HG02938 (cell line): ENCODE results near the gene PLXNB2.
"Not testable (repeated sequence)": the region's sequence is repeated elsewhere in the genome, so short reads cannot be mapped to it uniquely, and the experiment has no call there.

Source experiments
- ATAC-seq: cut with Tn5 transposase; IDR thresholded peaks from one replicate; pipeline ENCODE4 v1.9.1; 2021; ENCODE audit warnings: mild to moderate bottlenecking, moderate library complexity; ENCODE audit not compliant: unreplicated experiment

PLXNB2 gene, protein sequence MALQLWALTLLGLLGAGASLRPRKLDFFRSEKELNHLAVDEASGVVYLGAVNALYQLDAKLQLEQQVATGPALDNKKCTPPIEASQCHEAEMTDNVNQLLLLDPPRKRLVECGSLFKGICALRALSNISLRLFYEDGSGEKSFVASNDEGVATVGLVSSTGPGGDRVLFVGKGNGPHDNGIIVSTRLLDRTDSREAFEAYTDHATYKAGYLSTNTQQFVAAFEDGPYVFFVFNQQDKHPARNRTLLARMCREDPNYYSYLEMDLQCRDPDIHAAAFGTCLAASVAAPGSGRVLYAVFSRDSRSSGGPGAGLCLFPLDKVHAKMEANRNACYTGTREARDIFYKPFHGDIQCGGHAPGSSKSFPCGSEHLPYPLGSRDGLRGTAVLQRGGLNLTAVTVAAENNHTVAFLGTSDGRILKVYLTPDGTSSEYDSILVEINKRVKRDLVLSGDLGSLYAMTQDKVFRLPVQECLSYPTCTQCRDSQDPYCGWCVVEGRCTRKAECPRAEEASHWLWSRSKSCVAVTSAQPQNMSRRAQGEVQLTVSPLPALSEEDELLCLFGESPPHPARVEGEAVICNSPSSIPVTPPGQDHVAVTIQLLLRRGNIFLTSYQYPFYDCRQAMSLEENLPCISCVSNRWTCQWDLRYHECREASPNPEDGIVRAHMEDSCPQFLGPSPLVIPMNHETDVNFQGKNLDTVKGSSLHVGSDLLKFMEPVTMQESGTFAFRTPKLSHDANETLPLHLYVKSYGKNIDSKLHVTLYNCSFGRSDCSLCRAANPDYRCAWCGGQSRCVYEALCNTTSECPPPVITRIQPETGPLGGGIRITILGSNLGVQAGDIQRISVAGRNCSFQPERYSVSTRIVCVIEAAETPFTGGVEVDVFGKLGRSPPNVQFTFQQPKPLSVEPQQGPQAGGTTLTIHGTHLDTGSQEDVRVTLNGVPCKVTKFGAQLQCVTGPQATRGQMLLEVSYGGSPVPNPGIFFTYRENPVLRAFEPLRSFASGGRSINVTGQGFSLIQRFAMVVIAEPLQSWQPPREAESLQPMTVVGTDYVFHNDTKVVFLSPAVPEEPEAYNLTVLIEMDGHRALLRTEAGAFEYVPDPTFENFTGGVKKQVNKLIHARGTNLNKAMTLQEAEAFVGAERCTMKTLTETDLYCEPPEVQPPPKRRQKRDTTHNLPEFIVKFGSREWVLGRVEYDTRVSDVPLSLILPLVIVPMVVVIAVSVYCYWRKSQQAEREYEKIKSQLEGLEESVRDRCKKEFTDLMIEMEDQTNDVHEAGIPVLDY (N-terminal part only)

GRCh38 chr22:50306753-50307749, at the start of gene PLXNB2:
PLXNB2 (minus strand) TSS chr22:50307646; CDS start chr22:50290584, 17,062 bp downstream.
- no peak for ATAC-seq

- ATAC-seq, result no peak
These were observed 49.8 kb upstream of the PLXNB2 start for GRCh38 chr22:50357222-50357621.

- ATAC-seq, result no peak
These were observed 48.7 kb upstream of the PLXNB2 start for GRCh38 chr22:50356186-50356585.

DNA sequence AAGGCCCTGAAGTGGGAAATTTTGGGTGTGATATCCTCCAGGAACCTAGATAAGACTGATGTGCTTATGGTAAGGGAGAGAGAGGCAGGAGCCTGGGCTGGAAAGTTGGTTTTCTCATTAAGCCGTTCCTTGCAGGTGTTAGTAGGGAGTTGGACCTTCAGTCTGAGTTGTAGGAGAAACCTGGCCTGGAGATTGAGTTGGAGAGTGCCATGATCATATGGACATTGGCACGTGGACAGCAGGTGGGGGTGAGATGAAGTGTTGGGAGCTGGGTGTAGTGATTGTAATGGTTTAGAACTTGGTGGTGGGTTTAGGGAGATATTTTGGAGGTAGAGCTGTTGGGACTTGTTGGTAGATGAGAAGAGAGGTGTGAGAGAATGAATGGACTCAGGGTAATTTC, 40.6 kb upstream of the PLXNB2 start:
- no peak for ATAC-seq

DNA sequence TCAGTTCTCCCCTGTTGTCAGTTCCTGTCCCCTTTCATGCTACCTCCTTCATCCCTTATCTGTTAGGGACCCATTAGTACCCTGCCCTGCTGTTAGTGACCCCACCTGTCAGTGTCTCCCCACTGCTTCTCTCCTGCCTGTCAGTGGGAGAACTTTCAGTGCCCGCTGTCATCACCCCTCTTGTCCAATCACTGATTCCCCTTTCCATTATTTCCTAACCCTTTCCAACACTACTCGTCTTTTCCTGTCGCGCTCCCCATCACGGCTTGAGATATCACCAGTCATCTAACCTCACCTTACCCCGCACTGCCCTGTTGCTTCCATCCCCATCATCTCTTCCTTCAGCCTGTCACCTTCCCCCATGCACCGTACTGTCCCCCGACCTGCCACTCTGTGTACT, 39.7 kb upstream of the PLXNB2 start:
- ATAC-seq, result no peak

GRCh38 chr22:50346470-50346869, 39.0 kb upstream of the PLXNB2 start:
- ATAC-seq, result no peak

DNA sequence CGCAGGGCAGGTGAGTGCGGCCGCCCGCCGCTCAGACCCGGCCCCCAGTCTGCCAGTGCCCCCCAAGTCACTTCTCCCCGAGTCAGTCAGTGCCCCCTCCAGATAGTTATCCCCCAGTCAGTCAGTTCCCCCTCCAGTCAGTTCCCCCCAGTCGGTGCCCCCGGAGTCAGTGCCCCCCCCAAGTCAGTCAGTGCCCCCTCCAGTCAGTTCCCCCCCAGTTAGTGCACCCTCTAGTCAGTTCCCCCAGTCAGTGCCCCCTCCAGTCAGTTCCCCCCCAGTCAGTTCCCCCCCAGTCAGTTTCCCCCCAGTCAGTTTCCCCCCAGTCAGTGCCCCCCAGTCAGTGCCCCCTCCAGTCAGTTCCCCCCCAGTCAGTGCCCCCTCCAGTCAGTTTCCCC, 36.1 kb upstream of the PLXNB2 start:
- ATAC-seq, result no peak

DNA sequence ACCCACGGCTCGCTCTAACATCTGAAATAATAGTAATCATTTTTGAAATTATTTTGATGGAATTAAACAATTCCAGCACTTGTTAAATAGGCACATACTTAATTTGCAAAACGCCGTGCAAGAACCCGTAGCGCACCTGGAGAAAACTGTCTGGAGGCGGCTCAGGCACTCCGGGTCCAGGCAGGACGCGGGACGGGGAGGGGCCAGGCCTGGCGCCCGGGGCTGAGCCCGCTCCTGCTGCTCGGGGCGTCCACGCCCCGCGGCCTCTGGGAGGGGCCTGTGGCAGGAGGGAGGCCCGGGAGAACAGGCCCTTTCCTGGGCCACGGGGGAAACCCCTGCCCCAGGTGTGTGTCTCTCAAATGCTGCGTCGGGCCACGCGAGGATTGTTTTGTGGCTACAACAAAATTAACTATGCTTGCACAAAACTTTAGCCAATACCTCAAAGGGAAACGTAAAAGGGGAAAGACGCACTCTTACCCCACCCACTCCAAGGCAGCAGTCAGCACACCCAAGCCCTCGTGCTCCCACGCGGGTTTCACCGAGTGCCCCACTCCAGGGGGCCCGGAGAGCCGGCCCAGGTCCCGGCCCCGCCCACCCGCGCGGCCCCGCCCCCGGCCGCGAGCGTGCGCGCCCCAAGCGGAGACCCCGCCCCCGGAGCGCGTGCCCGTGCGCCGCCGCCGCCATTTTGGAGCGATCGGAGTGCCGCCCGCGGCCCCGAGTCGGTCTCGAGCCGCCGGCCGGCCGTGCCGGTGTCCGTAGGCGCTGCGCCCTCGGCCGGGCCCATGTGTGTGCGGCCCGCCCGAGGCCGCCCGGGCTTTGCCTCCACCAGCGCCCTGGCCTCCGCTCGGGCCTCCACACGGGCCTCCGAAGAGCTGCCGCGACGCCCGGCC, 35.5 kb upstream of the PLXNB2 start, which contains the start of gene PPP6R2:
PPP6R2 (plus strand) TSS at position 677 of the 890 bp plus-strand sequence. CDS start 50,582 bp downstream, outside the sequence.
- ATAC-seq, result peak; percentile 60

- peak; percentile 63 for ATAC-seq
These were observed 34.7 kb upstream of the PLXNB2 start for GRCh38 chr22:50341977-50342650.

GRCh38 chr22:50339945-50340879, 32.8 kb upstream of the PLXNB2 start:
- no peak for ATAC-seq

- no peak for ATAC-seq
These were observed 31.5 kb upstream of the PLXNB2 start for GRCh38 chr22:50338860-50339462.

DNA sequence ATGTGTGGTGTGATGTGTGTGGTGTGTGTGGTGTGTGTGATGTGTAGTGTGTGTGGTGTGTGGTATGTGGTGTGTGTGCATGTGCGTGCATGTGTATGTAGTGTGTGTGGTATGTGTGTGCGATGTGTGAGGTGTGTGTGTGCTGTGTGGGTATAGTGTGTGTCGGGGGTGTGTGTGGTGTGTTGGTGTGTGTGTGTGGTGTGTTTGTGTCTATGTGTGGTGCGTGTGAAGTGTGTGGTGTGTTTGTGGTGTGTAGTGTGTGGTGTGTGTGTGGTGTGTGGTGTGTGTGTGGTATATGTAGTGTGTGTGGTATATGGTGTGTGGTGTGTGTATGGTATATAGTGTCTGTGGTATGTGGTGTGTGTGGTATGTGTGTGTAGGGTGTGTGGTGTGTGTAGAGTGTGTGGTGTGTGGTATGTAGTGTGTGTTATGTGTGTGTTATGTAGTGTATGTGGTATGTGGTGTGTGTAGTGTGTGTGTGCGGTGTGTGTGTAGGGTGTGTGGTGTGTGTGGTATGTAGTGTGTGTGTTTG, 30.7 kb upstream of the PLXNB2 start:
- ATAC-seq, result no peak

DNA sequence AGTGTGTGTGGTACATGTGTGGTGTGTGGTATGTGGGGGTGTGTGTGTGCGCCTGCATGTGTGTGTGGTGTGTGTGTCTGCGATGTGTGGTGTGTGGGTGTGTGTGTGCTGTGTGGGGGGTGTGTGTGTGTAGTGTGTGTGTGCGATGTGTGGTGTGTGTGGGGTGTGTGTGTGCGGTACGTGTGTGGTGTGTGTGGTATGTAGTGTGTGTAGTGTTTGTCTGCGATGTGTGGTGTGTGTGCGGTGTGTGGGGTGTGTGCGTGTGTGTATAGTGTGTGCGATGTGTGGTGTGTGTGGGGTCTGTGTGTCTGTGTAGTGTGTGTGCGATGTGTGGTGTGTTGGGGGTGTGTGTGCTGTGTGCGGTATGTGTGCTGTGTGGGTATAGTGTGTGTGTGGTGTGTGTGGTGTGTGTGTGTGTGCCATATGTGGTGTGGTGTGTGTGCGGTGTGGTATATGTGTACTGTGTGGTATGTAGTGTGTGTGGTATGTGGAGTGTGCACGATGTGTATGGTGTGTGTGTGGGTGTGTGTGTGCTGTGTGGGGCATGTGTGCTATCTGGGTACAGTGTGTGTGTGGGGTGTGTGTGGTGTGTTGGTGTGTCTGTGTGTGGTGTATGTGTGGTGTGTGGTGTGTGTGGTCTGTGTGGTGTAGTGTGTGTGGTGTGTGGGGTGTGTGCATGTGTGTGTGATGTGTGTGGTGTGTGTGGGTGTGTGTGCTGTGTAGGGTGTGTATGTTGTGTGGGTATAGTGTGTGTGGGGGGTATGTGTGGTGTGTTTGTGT, 30.0 kb upstream of the PLXNB2 start:
- no peak for ATAC-seq

GRCh38 chr22:50334433-50334832, 27.0 kb upstream of the PLXNB2 start:
- ATAC-seq, result not testable (repeated sequence)

GRCh38 chr22:50329236-50329635, 21.8 kb upstream of the PLXNB2 start:
- ATAC-seq, result no peak

- ATAC-seq, result no peak
These were observed 20.2 kb upstream of the PLXNB2 start for GRCh38 chr22:50327711-50328019.
